GM12873 (cell line): ENCODE measurements around the gene SAFB2.

ENCODE experiments used
- CTCF ChIP-seq: IDR thresholded peaks from 2 replicates; pipeline ENCODE4 v1.5.1; 2012; ENCODE audit warnings: low read depth, mild to moderate bottlenecking, moderate library complexity, low read length, control low read depth; ENCODE audit not compliant: insufficient read depth; ENCODE audit errors: missing control alignments

The SAFB2 gene

GRCh38 chr19:5618591-5618990 is 4.0 kb downstream of the SAFB2 start:
- TF ChIP-seq CTCF: no peak

- no peak for TF ChIP-seq CTCF
Measured at GRCh38 chr19:5617080-5617479, 5.5 kb downstream of the SAFB2 start.

- TF ChIP-seq CTCF: no peak
Measured at GRCh38 chr19:5615756-5616327, 6.7 kb downstream of the SAFB2 start.

- TF ChIP-seq CTCF: no peak
Measured at GRCh38 chr19:5612891-5613865, 9.4 kb downstream of the SAFB2 start.

GRCh38 chr19:5609881-5610448 is 12.6 kb downstream of the SAFB2 start:
- TF ChIP-seq CTCF: no peak

- no peak for TF ChIP-seq CTCF
Measured at GRCh38 chr19:5608291-5608690, 14.3 kb downstream of the SAFB2 start.
